CD14-positive monocyte (primary cell): ENCODE measurements around the gene CLEC1B. TPM values are rescaled to one million over a fixed set of nuclear protein-coding genes. Genes with fewer than 3 reads are reported as not detected.
A peak's percentile ranks its signal among the peaks of the same experiment; 100 is the strongest.

Experiments used
- DNase-seq, 3 donors: peaks; one replicate each; pipeline ENCODE4 v3.0.0-alpha.2; 2011 to 2022
- H2AFZ ChIP-seq: 2 replicates; pipeline ENCODE4 v1.6.0; 2012; ENCODE audit warnings: mild to moderate bottlenecking, low read depth, low read length, inconsistent platforms; ENCODE audit not compliant: insufficient read depth, poor library complexity, severe bottlenecking
- H3K27ac ChIP-seq, 2 donors: 1 replicate in 1 of 2; 2 replicates in 1 of 2; pipeline ENCODE4 v1.5.1; 2012 to 2013; ENCODE audit warnings: low read length in 2 of 2, control low read depth in 1 of 2, inconsistent platforms in 1 of 2, low read depth in 1 of 2, mild to moderate bottlenecking in 1 of 2
- H3K27me3 ChIP-seq, 2 donors: one replicate each; pipeline versions ENCODE4 v1.6.0 to v1.6.1; 2011 to 2013; ENCODE audit warnings: low read length in 2 of 2; ENCODE audit not compliant: control insufficient read depth in 2 of 2, insufficient read depth in 2 of 2
- H3K36me3 ChIP-seq, 2 donors: replicated peaks in 1 of 2; 1 replicate in 1 of 2; 2 replicates in 1 of 2; pipeline versions ENCODE4 v1.5.1 to v1.6.1; 2012 to 2013; ENCODE audit warnings: low read length in 2 of 2, control low read depth in 1 of 2, inconsistent platforms in 1 of 2, mild to moderate bottlenecking in 1 of 2; ENCODE audit not compliant: insufficient read depth in 2 of 2, control insufficient read depth in 1 of 2
- H3K4me1 ChIP-seq, 2 donors: 1 replicate in 1 of 2; 2 replicates in 1 of 2; pipeline versions ENCODE4 v1.5.1 to v1.6.1; 2012 to 2013; ENCODE audit warnings: low read length in 2 of 2, control low read depth in 1 of 2, inconsistent platforms in 1 of 2, mild to moderate bottlenecking in 1 of 2, moderate library complexity in 1 of 2; ENCODE audit not compliant: insufficient read depth in 2 of 2, control insufficient read depth in 1 of 2
- H3K4me2 ChIP-seq: replicated peaks from 2 replicates; pipeline ENCODE3; 2012; ENCODE audit warnings: low read length, moderate library complexity, mild to moderate bottlenecking; ENCODE audit not compliant: poor library complexity, severe bottlenecking; ENCODE audit errors: extremely low read depth
- H3K4me3 ChIP-seq, 3 experiments: fragments of 200-600 bp in 1 of 3; sonication (generic) in 1 of 3; replicated peaks in 1 of 3; 1 replicate in 2 of 3; 2 replicates in 1 of 3; pipeline ENCODE4 v1.5.1; 2011 to 2013; ENCODE audit warnings: low read length in 3 of 3, mild to moderate bottlenecking in 3 of 3, control low read depth in 2 of 3, low read depth in 2 of 3, inconsistent platforms in 1 of 3, moderate library complexity in 1 of 3
- H3K79me2 ChIP-seq: 2 replicates; pipeline ENCODE4 v1.6.0; 2012; ENCODE audit warnings: mild to moderate bottlenecking, control low read depth, inconsistent platforms, low read length, moderate library complexity; ENCODE audit not compliant: insufficient read depth
- H3K9ac ChIP-seq: 2 replicates; pipeline ENCODE4 v1.6.0; 2017; ENCODE audit warnings: low read length, mild to moderate bottlenecking; ENCODE audit not compliant: insufficient read depth, poor library complexity, severe bottlenecking
- H3K9me3 ChIP-seq, 2 donors: replicated peaks in 1 of 2; 1 replicate in 1 of 2; 2 replicates in 1 of 2; pipeline versions ENCODE4 v1.5.1 to v1.6.1; 2012 to 2013; ENCODE audit warnings: low read length in 2 of 2, control low read depth in 1 of 2; ENCODE audit not compliant: control insufficient read depth in 1 of 2, insufficient read depth in 1 of 2
- H4K20me1 ChIP-seq: 2 replicates; pipeline ENCODE4 v1.6.0; 2012; ENCODE audit warnings: mild to moderate bottlenecking, low read length, control low read depth, moderate library complexity; ENCODE audit not compliant: insufficient read depth
- H3K27ac Mint-ChIP-seq, 7 donors: one replicate each; pipeline ENCODE4 v1.8.0; 2020; ENCODE audit warnings: mild to moderate bottlenecking in 7 of 7, mixed read lengths in 7 of 7, moderate library complexity in 6 of 7, inconsistent platforms in 2 of 7
- H3K27me3 Mint-ChIP-seq, 3 donors: one replicate each; pipeline ENCODE4 v1.8.0; 2021 to 2022; ENCODE audit warnings: low read depth in 3 of 3, mild to moderate bottlenecking in 3 of 3, mixed read lengths in 3 of 3, moderate library complexity in 3 of 3, inconsistent platforms in 1 of 3
- H3K36me3 Mint-ChIP-seq, 2 donors: one replicate each; pipeline ENCODE4 v1.8.0; 2020; ENCODE audit warnings: mixed read lengths in 2 of 2, inconsistent platforms in 1 of 2, mild to moderate bottlenecking in 1 of 2
- H3K4me1 Mint-ChIP-seq: one replicate; pipeline ENCODE4 v1.8.0; 2020; ENCODE audit warnings: mild to moderate bottlenecking, mixed read lengths
- H3K4me3 Mint-ChIP-seq, 2 donors: one replicate each; pipeline ENCODE4 v1.8.0; 2020; ENCODE audit warnings: mild to moderate bottlenecking in 2 of 2, mixed read lengths in 2 of 2, moderate library complexity in 1 of 2
- H3K9me3 Mint-ChIP-seq, 7 donors: one replicate each; pipeline ENCODE4 v1.8.0; 2020 to 2022; ENCODE audit warnings: mixed read lengths in 7 of 7, mild to moderate bottlenecking in 6 of 7, moderate library complexity in 6 of 7, inconsistent platforms in 2 of 7
- WGBS: methylation state at CpG from one replicate; pipeline ENCODE4 v1.1.5; 2013; ENCODE audit warnings: missing lambda C conversion rate; ENCODE audit not compliant: insufficient coverage; 5-methylcytosine and 5-hydroxymethylcytosine counted together
- intact Hi-C, 2 donors: fragments of 100-400 bp; cut with micrococcal nuclease; formaldehyde crosslinking; loops; one replicate each; pipeline versions ENCODE4 v1.15.0 to v1.15.1; 2023
- polyA plus RNA-seq, 3 donors: library from polyadenylated mRNA; depleted of rRNA in 1 of 3; unstranded in 2 of 3; stranded (reverse) in 1 of 3; fragments of 300-500 nt in 2 of 3; fragments of >200 nt in 1 of 3; fragmentation: Illumina TruSeq in 2 of 3; gene quantifications; 1 replicate in 2 of 3; 2 replicates in 1 of 3; pipeline ENCODE4 v1.2.3, GENCODE V29; 2012 to 2021
- TF ChIP-seq, protein P1 (sequence below): fragments of 200-600 bp; IDR thresholded peaks from one replicate; pipeline ENCODE4 v1.8.0; 2022; ENCODE audit warnings: antibody characterized with exemption, mild to moderate bottlenecking

CLEC1B gene
- polyA plus RNA-seq, 3 donors = 3.5 to 3.9 TPM; not detected in 1

DNA sequence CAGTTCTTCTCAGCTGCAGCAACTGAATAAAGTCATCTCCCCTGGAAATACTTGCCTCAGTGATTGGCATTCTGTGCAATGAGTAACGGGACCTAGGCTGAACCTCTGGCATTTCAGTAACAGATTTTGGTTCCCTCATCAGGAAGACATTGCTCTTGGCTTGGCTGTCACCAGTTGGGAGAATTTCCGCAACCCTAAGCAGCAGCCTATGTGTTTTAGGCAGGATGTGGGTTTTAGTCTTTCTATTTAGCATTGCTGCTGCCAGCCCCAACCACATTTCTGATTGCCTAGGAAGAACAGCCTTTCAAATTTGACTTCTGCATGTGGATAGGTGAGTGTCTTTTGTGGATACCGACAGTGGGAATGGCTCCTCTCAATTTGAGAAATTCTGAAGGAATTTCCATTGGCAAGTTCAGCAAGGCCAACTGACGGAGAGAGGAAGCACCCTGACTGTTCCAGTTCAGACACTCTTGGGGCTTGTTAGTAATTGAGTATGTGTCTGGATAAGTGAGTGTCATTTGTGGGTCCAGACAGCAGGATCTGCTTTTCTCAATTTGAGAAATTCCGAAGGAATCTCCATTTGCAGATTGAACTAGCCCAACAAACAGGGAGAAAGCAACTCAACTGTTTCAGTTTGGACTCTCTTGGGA lies 47.8 kb downstream of the CLEC1B start:
- no peaks in the 10 kb centered on the region for H3K9me3 ChIP-seq
- DNase-seq = peak in 1 of 3 donors; percentile 76
- H3K9ac ChIP-seq = no peak overlapping the region
- H3K27me3 ChIP-seq = no peaks in the 10 kb centered on the region
- H4K20me1 ChIP-seq = no peaks in the 10 kb centered on the region
- TF ChIP-seq, protein P1, sequence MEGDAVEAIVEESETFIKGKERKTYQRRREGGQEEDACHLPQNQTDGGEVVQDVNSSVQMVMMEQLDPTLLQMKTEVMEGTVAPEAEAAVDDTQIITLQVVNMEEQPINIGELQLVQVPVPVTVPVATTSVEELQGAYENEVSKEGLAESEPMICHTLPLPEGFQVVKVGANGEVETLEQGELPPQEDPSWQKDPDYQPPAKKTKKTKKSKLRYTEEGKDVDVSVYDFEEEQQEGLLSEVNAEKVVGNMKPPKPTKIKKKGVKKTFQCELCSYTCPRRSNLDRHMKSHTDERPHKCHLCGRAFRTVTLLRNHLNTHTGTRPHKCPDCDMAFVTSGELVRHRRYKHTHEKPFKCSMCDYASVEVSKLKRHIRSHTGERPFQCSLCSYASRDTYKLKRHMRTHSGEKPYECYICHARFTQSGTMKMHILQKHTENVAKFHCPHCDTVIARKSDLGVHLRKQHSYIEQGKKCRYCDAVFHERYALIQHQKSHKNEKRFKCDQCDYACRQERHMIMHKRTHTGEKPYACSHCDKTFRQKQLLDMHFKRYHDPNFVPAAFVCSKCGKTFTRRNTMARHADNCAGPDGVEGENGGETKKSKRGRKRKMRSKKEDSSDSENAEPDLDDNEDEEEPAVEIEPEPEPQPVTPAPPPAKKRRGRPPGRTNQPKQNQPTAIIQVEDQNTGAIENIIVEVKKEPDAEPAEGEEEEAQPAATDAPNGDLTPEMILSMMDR = no peak
- Mint-ChIP-seq H3K27ac (peak overlapping the region; percentile 4 to 85 (median 60)), H3K9me3 (no peaks in the 10 kb centered on the region), H3K36me3 (no peaks in the 10 kb centered on the region), H3K4me1 (peaks cover 61% of the 10 kb centered on the region), H3K4me3 (peak overlapping the region in 1 of 2 donors; percentile 21), H3K27me3 (peaks cover 0 to 3% (median 0%) of the 10 kb centered on the region in 3 donors)
- peak overlapping the region; percentile 53 for H3K4me2 ChIP-seq
- peaks cover 41 to 63% of the 10 kb centered on the region in 2 donors for H3K4me1 ChIP-seq
- H3K27ac ChIP-seq = peak overlapping the region in 1 of 2 donors; percentile 80
- intact Hi-C loops = no loop called here
- peak overlapping the region in 1 of 3 experiments; percentile 16 for H3K4me3 ChIP-seq
- no peaks in the 10 kb centered on the region for H3K79me2 ChIP-seq
- H2AFZ ChIP-seq = peak overlapping the region; percentile 51
- 33% methylated on average over 3 of the region's 5 CpGs for WGBS
- H3K36me3 ChIP-seq = no peaks in the 10 kb centered on the region

DNA sequence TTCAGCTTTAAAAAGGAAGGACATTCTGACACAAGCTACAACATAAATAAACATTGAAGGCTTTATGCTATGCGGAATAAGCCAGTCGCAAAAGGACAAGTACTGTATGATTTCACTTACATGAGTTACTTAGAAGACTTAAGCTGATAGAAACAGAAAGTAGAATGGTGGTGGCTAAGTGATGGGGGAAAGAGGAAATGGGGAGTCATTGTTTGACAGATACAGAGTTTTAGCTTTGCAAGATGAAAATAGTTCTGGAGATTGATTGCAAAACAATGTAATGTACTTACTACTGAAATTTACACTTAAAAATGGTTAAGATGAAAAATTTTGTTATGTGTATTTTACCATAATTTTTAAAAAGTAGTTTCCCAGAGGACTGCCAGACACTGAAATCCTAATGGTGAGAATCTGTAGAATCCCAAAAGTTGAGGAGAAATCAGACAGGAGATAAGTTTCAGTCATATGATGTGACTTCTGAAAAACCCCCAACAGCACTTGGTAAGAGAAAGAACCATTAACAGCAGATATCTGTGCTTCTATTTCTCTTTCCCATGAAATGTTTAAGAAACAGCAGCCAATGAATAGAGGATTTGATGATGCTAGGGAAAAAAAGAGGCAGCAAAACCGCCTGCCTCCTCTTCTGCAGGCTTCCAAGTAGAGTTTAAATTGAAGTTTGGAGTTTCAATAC lies 50.2 kb downstream of the CLEC1B start:
- peak overlapping the region; percentile 82 to 91 (median 85) for H3K27ac Mint-ChIP-seq
- Histone ChIP-seq H3K27me3 (no peaks in the 10 kb centered on the region), H3K4me1 (peaks cover 63 to 79% of the 10 kb centered on the region in 2 donors), H3K9me3 (no peaks in the 10 kb centered on the region), H3K9ac (no peak overlapping the region), H3K27ac (peak overlapping the region; percentile 22 to 80), H3K4me2 (peak overlapping the region; percentile 48), H3K36me3 (no peaks in the 10 kb centered on the region), H3K79me2 (peaks cover under 1% of the 10 kb centered on the region), H3K4me3 (peak overlapping the region in 1 of 3 experiments; percentile 57), H4K20me1 (no peaks in the 10 kb centered on the region), H2AFZ (no peak overlapping the region)
- peaks cover 0 to 2% (median 0%) of the 10 kb centered on the region in 7 donors for H3K9me3 Mint-ChIP-seq
- H3K4me3 Mint-ChIP-seq = peak overlapping the region in 1 of 2 donors; percentile 2
- H3K4me1 Mint-ChIP-seq = peaks cover 72% of the 10 kb centered on the region
- intact Hi-C loops = loop anchor here (10.0 kb wide), 2 partner anchors 84 to 186 kb away; partner anchors contain the start of genes CLEC2B (in 1 of the 2) and CLEC7A (in 1 of the 2)
- H3K27me3 Mint-ChIP-seq = peaks cover 0 to 3% (median 0%) of the 10 kb centered on the region in 3 donors
- WGBS = no CpG with 5 or more reads among the region's 3 CpGs
- peak; percentile 72 to 87 (median 83) for DNase-seq
- no peaks in the 10 kb centered on the region for H3K36me3 Mint-ChIP-seq
- TF ChIP-seq, protein P1 = no peak
